ENCODE results near the gene THSD4. TPM values are rescaled to one million over a fixed set of nuclear protein-coding genes. Genes with fewer than 3 reads are reported as not detected.
A peak's percentile ranks its signal among the peaks of the same experiment; 100 is the strongest.

THSD4 gene
- polyA plus RNA-seq, 1 donor (not counting 4 experiments of a cell fraction or from before 2014, with no cell fraction given) = 24.5 TPM

DNA sequence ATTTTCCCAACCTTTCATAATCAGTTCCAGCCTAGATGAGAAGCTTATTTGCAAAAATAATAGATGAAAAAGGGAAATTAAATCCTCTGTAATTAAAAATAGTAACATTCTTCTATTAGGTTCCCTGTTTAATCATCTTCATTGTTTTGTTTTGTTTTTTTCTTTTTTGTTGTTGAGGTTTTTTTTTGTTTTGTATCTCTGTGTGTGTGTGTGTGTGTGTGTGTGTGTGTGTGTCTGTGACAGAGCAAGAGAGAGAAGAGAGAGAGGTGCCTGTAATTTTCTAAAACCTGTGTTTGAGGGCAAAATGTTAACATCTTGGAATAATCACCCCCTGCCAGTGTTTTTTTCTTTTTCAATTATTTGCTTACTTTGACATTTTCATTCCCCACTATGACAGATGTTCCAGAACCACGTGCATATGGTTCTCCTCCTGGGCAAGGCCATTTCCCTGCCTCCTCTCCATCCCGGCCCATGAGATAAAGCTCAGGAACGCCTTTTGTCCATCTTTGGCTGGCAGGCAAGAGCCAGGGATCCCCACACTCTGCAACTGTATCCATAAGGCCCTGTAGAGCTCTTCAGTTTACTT, 573.3 kb downstream of the THSD4 start:
- TF ChIP-seq CTCF (optimal IDR thresholded peaks at IDR 0.05 in 1 of 3, IDR thresholded peaks at IDR 0.05 in 1 of 3, conservative IDR thresholded peaks at IDR 0.05 in 1 of 3; ENCODE audit: extremely low read depth in 1 of 3, insufficient read depth in 2 of 3, low read length in 3 of 3) = no peak
- TF ChIP-seq EZH2 (IDR thresholded peaks at IDR 0.05; ENCODE audit: low read length) = no peak
- DNase-seq (ENCODE audit: low read depth, low spot score) (no peak), FAIRE-seq (no peak)
- peaks cover 14% of the 10 kb centered on the region for H3K4me1 ChIP-seq (ENCODE audit: control insufficient read depth, extremely low read depth, insufficient read depth, low read length)
- no peaks in the 10 kb centered on the region for H3K79me2 ChIP-seq (ENCODE audit: control insufficient read depth, insufficient read depth, low read length)
- no peaks in the 10 kb centered on the region for H4K20me1 ChIP-seq (ENCODE audit: control insufficient read depth, extremely low read depth, insufficient read depth, low read length)
- H3K27ac ChIP-seq (ENCODE audit: control insufficient read depth, insufficient read depth, low read length) = no peak overlapping the region
- H3K27me3 ChIP-seq (ENCODE audit: control insufficient read depth, extremely low read depth, insufficient read depth, low read length) = no peaks in the 10 kb centered on the region
- H3K4me3 ChIP-seq (ENCODE audit: control insufficient read depth in 2 of 3, extremely low read depth in 1 of 3, insufficient read depth in 2 of 3, low read depth in 1 of 3, low read length in 3 of 3) = no peak overlapping the region
- no peak overlapping the region for H3K4me2 ChIP-seq (ENCODE audit: control insufficient read depth, extremely low read depth, insufficient read depth, low read depth, low read length)
- no peaks in the 10 kb centered on the region for H3K9me1 ChIP-seq (ENCODE audit: control insufficient read depth, extremely low read depth, insufficient read depth, low read length)
- dilution Hi-C loops (cut with MboI; ENCODE audit: extremely low pct_ligation_motif_present, low sequenced_read_pairs) = no loop called here
- no peaks in the 10 kb centered on the region for H3K36me3 ChIP-seq (ENCODE audit: control insufficient read depth in 2 of 2, extremely low read depth in 1 of 2, insufficient read depth in 2 of 2, low read length in 2 of 2)
- H3K9me3 ChIP-seq (ENCODE audit: control insufficient read depth, low read depth, low read length) = no peaks in the 10 kb centered on the region
- no peak overlapping the region for H3K9ac ChIP-seq (ENCODE audit: control insufficient read depth, extremely low read depth, insufficient read depth, low read length)
- H2AFZ ChIP-seq (ENCODE audit: control insufficient read depth, low read length) = no peak overlapping the region

DNA sequence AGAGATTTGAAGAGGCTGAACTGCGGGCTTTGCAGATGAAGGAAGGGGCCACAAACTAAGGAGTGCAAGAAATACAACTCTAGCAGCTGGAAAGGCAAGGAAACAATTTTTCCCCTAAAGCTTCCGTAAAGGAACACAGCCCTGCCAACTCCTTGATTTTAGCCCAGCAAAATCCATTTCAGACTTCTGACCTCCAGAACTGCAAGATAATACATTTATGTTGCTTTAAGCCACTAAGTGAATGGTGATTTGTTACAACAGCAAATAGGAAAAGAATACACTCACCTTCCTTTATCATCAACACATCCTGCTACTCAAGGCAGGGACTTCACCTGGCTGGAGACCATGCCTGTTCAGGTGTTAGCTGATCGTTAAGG, 575.8 kb downstream of the THSD4 start:
- TF ChIP-seq EZH2 (IDR thresholded peaks at IDR 0.05; ENCODE audit: low read length) (no peak), CTCF (optimal IDR thresholded peaks at IDR 0.05 in 1 of 3, IDR thresholded peaks at IDR 0.05 in 1 of 3, conservative IDR thresholded peaks at IDR 0.05 in 1 of 3; ENCODE audit: extremely low read depth in 1 of 3, insufficient read depth in 2 of 3, low read length in 3 of 3) (no peak)
- no peak overlapping the region for H3K4me3 ChIP-seq (ENCODE audit: control insufficient read depth in 2 of 3, extremely low read depth in 1 of 3, insufficient read depth in 2 of 3, low read depth in 1 of 3, low read length in 3 of 3)
- H3K4me1 ChIP-seq (ENCODE audit: control insufficient read depth, extremely low read depth, insufficient read depth, low read length) = peaks cover 14% of the 10 kb centered on the region
- no peak for DNase-seq (ENCODE audit: low read depth, low spot score)
- peak overlapping the region; percentile 66 for H3K4me2 ChIP-seq (ENCODE audit: control insufficient read depth, extremely low read depth, insufficient read depth, low read depth, low read length)
- no peak overlapping the region for H2AFZ ChIP-seq (ENCODE audit: control insufficient read depth, low read length)
- H3K79me2 ChIP-seq (ENCODE audit: control insufficient read depth, insufficient read depth, low read length) = no peaks in the 10 kb centered on the region
- no peaks in the 10 kb centered on the region for H3K9me3 ChIP-seq (ENCODE audit: control insufficient read depth, low read depth, low read length)
- dilution Hi-C loops (cut with MboI; ENCODE audit: extremely low pct_ligation_motif_present, low sequenced_read_pairs) = no loop called here
- FAIRE-seq = peak; percentile 13
- H3K27me3 ChIP-seq (ENCODE audit: control insufficient read depth, extremely low read depth, insufficient read depth, low read length) = no peaks in the 10 kb centered on the region
- H3K9me1 ChIP-seq (ENCODE audit: control insufficient read depth, extremely low read depth, insufficient read depth, low read length) = no peaks in the 10 kb centered on the region
- no peak overlapping the region for H3K27ac ChIP-seq (ENCODE audit: control insufficient read depth, insufficient read depth, low read length)
- peaks cover 0 to 1% of the 10 kb centered on the region in 2 experiments for H3K36me3 ChIP-seq (ENCODE audit: control insufficient read depth in 2 of 2, extremely low read depth in 1 of 2, insufficient read depth in 2 of 2, low read length in 2 of 2)
- H4K20me1 ChIP-seq (ENCODE audit: control insufficient read depth, extremely low read depth, insufficient read depth, low read length) = no peaks in the 10 kb centered on the region
- H3K9ac ChIP-seq (ENCODE audit: control insufficient read depth, extremely low read depth, insufficient read depth, low read length) = no peak overlapping the region
